ENCODE results near the gene STAT1. TPM values are rescaled to one million over a fixed set of nuclear protein-coding genes. Genes with fewer than 3 reads are reported as not detected.

The STAT1 gene
- polyA plus RNA-seq: 4.2 and 4.9 TPM in 2 replicates
- 10.2 and 14.4 TPM in 2 replicates for polyA minus RNA-seq

GRCh38 chr2:191013932-191014652 lies at the start of gene STAT1:
TSS of gene STAT1 (minus strand) at chr2:191014171. CDS start at chr2:191010003, 4,168 bp downstream.
- TF ChIP-seq SMC3 (conservative IDR thresholded peaks at IDR 0.05; ENCODE audit: poor library complexity) (peak; percentile 51), CTCF (IDR thresholded peaks at IDR 0.05; ENCODE audit: poor library complexity, severe bottlenecking) (peak; percentile 42), EP300 (conservative IDR thresholded peaks at IDR 0.05; ENCODE audit: poor library complexity, severe bottlenecking) (peak; percentile 98), MXI1 (conservative IDR thresholded peaks at IDR 0.05; ENCODE audit: poor library complexity, severe bottlenecking) (peak; percentile 90), REST (IDR thresholded peaks at IDR 0.05; ENCODE audit: borderline replicate concordance) (peak; percentile 56), TAF1 (IDR thresholded peaks at IDR 0.05; ENCODE audit: low read depth) (peak; percentile 36), RAD21 (conservative IDR thresholded peaks at IDR 0.05) (peak; percentile 39), POLR2AphosphoS5 (IDR thresholded peaks at IDR 0.05) (peak; percentile 74), EZH2 (IDR thresholded peaks at IDR 0.05; ENCODE audit: borderline replicate concordance, insufficient read depth, low read length, poor library complexity, severe bottlenecking) (no peak)
- peak within 1 kb of the TSS; percentile 65 for H3K9ac ChIP-seq (ENCODE audit: low read length)
- H3K36me3 ChIP-seq (ENCODE audit: insufficient read depth, low read length): no peaks in the 10 kb centered on the region
- peak within 1 kb of the TSS; percentile 45 for H3K27ac ChIP-seq (ENCODE audit: low read length)
- no peaks in the 10 kb centered on the region for H3F3A ChIP-seq (ENCODE audit: insufficient read depth, low read length, poor library complexity, severe bottlenecking)
- H3K27me3 ChIP-seq (ENCODE audit: insufficient read depth, low read depth, low read length): peaks cover 7% of the 10 kb centered on the region
- H3K9me3 ChIP-seq (ENCODE audit: low read length): no peaks in the 10 kb centered on the region
- peak within 1 kb of the TSS; percentile 97 for H2AFZ ChIP-seq (ENCODE audit: low read depth, low read length)
- H3K9me2 ChIP-seq (ENCODE audit: insufficient read depth, low read length): no peaks in the 10 kb centered on the region
- peak within 1 kb of the TSS; percentile 96 for H3K4me3 ChIP-seq (ENCODE audit: low read length)
- no peaks in the 10 kb centered on the region for H4K20me1 ChIP-seq (ENCODE audit: insufficient read depth)
- peak within 1 kb of the TSS; percentile 87 for H3K4me2 ChIP-seq (ENCODE audit: low read length)
- no peaks in the 10 kb centered on the region for H3K79me2 ChIP-seq (replicated peaks; ENCODE audit: insufficient read depth, low read length)

- H3K27me3 ChIP-seq (ENCODE audit: insufficient read depth, low read depth, low read length): no peaks in the 10 kb centered on the region
- no peak for TF ChIP-seq REST (IDR thresholded peaks at IDR 0.05; ENCODE audit: borderline replicate concordance)
- TF ChIP-seq CTCF (IDR thresholded peaks at IDR 0.05; ENCODE audit: poor library complexity, severe bottlenecking): no peak
- no peak for TF ChIP-seq MXI1 (conservative IDR thresholded peaks at IDR 0.05; ENCODE audit: poor library complexity, severe bottlenecking)
- no peak for TF ChIP-seq POLR2AphosphoS5 (IDR thresholded peaks at IDR 0.05)
- no peak for TF ChIP-seq TAF1 (IDR thresholded peaks at IDR 0.05; ENCODE audit: low read depth)
- no peak for TF ChIP-seq EZH2 (IDR thresholded peaks at IDR 0.05; ENCODE audit: borderline replicate concordance, insufficient read depth, low read length, poor library complexity, severe bottlenecking)
- TF ChIP-seq EP300 (conservative IDR thresholded peaks at IDR 0.05; ENCODE audit: poor library complexity, severe bottlenecking): no peak
- no peak for TF ChIP-seq RAD21 (conservative IDR thresholded peaks at IDR 0.05)
- no peak for TF ChIP-seq SMC3 (conservative IDR thresholded peaks at IDR 0.05; ENCODE audit: poor library complexity)
- H3K4me3 ChIP-seq (ENCODE audit: low read length): no peak overlapping the region
- no peak overlapping the region for H3K4me2 ChIP-seq (ENCODE audit: low read length)
- no peaks in the 10 kb centered on the region for H3K9me3 ChIP-seq (ENCODE audit: low read length)
- H3F3A ChIP-seq (ENCODE audit: insufficient read depth, low read length, poor library complexity, severe bottlenecking): no peaks in the 10 kb centered on the region
- no peaks in the 10 kb centered on the region for H3K9me2 ChIP-seq (ENCODE audit: insufficient read depth, low read length)
- no peak overlapping the region for H3K27ac ChIP-seq (ENCODE audit: low read length)
- no peaks in the 10 kb centered on the region for H3K79me2 ChIP-seq (replicated peaks; ENCODE audit: insufficient read depth, low read length)
- H2AFZ ChIP-seq (ENCODE audit: low read depth, low read length): no peak overlapping the region
- H4K20me1 ChIP-seq (ENCODE audit: insufficient read depth): no peaks in the 10 kb centered on the region
- no peak overlapping the region for H3K9ac ChIP-seq (ENCODE audit: low read length)
- no peaks in the 10 kb centered on the region for H3K36me3 ChIP-seq (ENCODE audit: insufficient read depth, low read length)
These were observed 49.6 kb upstream of the STAT1 start for GRCh38 chr2:191063584-191063983.

Measured in neural cell (in vitro differentiated cells).